Psoas muscle (tissue), 8 donors: Measurements from ENCODE around the gene DAP. TPM values are rescaled to one million over a fixed set of nuclear protein-coding genes. Genes with fewer than 3 reads are reported as not detected.

Source experiments
- ATAC-seq, 4 donors: fragments of 200-7000 bp; cut with Tn5 transposase; one replicate each; pipeline ENCODE4 v1.9.1; 2020; ENCODE audit warnings: moderate library complexity in 3 of 4, mild to moderate bottlenecking in 2 of 4
- DNase-seq, 2 donors: peaks; one replicate each; pipeline ENCODE4 v3.0.0-alpha.2; 2020
- H3K27ac ChIP-seq: fragments of 200-600 bp; one replicate; pipeline ENCODE4 v1.8.0; 2022
- H3K27me3 ChIP-seq, 3 donors: fragments of 200-600 bp in 1 of 3; one replicate each; pipeline versions ENCODE4 v1.6.1 to v1.8.0; 2013 to 2022; ENCODE audit warnings: low read length in 2 of 3, mild to moderate bottlenecking in 2 of 3, moderate library complexity in 1 of 3; ENCODE audit not compliant: insufficient read depth in 3 of 3
- H3K36me3 ChIP-seq, 2 donors: fragments of 200-600 bp in 1 of 2; one replicate each; pipeline versions ENCODE4 v1.6.1 to v1.8.0; 2013 to 2022; ENCODE audit warnings: low read depth in 1 of 2, mild to moderate bottlenecking in 1 of 2, moderate library complexity in 1 of 2; ENCODE audit not compliant: insufficient read depth in 1 of 2
- H3K4me1 ChIP-seq: fragments of 200-600 bp; one replicate; pipeline ENCODE4 v1.8.0; 2022
- H3K4me3 ChIP-seq: fragments of 200-600 bp; one replicate; pipeline ENCODE4 v1.8.0; 2022; ENCODE audit warnings: mild to moderate bottlenecking
- H3K9me3 ChIP-seq: fragments of 200-600 bp; one replicate; pipeline ENCODE4 v1.8.0; 2022
- WGBS, 3 donors: extraction: QIAGEN DNeasy Blood & Tissue Kit; methylation state at CpG; one replicate each; pipeline versions ENCODE4 v1.1.6 to v1.1.7; 2013; 5-methylcytosine and 5-hydroxymethylcytosine counted together
- intact Hi-C, 2 donors: fragments of 100-400 bp; cut with DNase I; formaldehyde crosslinking; loops; one replicate each; pipeline versions ENCODE4 v1.11.0 to v1.14.2; 2022
- polyA plus RNA-seq, 3 donors: library from polyadenylated mRNA; stranded (reverse); fragments of 200-250 nt; gene quantifications; one replicate each; pipeline ENCODE4 v1.2.3, GENCODE V29; 2013
- total RNA-seq, 4 donors: library from RNA; stranded (reverse); fragmentation: NEBNext Ultra II Directional in 2 of 4; extraction: Animal tissue kit (Norgen Biotek cat#: 25700) in 2 of 4; gene quantifications; one replicate each; pipeline versions ENCODE4 v1.2.1 to v1.2.4, GENCODE V29; 2021 to 2023
- TF ChIP-seq, protein P1 (sequence below): fragments of 200-600 bp; IDR thresholded peaks from one replicate; pipeline ENCODE4 v1.8.0; 2022; ENCODE audit warnings: antibody characterized with exemption
- donor health status: healthy with polysubstance abuse.
- donor health status: DM: no; HTN: no; CAD: no; lungs with moderate emphysema.
- donor health status: Bipolar disorder and iron deficiency.
- donor health status: healthy.
- donor health status: DM: yes; HTN: yes; CAD: no.
- donor health status: DM: no; HTN: no; CAD: no.
- donor health status: DM: no; HTN: no; CAD: no.
- donor health status: DM: yes; HTN: yes; CAD: no.

The DAP gene
- total and polyA plus RNA-seq, 7 donors: 3.6 to 8.1 (median 5.1) TPM

DNA sequence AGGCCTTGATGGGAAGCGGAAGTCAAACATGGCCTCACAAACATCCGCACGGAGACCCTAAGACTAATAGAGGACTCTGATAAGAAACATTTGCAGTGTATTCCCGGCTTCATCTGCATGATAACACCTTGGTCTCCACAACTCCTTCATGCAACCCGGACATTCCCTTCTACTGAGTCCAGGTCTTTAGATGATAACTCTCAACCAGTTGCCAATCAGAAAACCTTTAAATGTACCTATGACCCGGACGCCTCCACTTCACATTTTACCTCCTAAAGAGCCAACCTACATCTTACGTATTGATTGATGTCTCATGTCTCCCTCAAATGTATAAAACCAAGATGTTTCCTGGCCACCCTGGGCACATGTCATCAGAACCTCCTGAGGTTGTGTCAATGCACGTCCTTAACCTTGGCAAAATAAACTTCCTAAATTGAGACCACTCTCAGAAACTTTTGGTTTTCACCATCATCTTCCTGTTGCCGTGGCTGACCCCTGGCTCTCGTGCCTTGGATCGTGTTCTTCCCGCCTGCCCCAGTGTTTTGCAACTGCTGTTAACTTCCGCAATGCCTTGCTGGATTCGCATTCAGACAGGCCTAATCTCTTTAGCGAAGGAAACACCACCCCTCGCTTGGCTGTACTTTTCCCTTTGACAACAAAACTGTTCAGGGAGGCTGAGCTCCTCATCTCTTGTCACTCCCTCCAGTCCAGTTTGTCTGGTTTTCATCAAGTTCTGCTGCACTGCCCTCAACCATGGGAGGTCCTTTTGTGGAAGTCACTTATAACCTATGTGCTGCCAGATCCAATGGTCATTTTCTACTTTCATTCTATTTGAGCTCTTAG is 1.1 kb upstream of the DAP start:
- Histone ChIP-seq H3K36me3 (no peaks in the 10 kb centered on the region), H3K4me3 (peak overlapping the region; percentile 77), H3K27ac (peak overlapping the region; percentile 82), H3K4me1 (peaks cover 9% of the 10 kb centered on the region), H3K9me3 (no peaks in the 10 kb centered on the region), H3K27me3 (peaks cover 0 to 5% (median 0%) of the 10 kb centered on the region in 3 donors)
- TF ChIP-seq, protein P1, sequence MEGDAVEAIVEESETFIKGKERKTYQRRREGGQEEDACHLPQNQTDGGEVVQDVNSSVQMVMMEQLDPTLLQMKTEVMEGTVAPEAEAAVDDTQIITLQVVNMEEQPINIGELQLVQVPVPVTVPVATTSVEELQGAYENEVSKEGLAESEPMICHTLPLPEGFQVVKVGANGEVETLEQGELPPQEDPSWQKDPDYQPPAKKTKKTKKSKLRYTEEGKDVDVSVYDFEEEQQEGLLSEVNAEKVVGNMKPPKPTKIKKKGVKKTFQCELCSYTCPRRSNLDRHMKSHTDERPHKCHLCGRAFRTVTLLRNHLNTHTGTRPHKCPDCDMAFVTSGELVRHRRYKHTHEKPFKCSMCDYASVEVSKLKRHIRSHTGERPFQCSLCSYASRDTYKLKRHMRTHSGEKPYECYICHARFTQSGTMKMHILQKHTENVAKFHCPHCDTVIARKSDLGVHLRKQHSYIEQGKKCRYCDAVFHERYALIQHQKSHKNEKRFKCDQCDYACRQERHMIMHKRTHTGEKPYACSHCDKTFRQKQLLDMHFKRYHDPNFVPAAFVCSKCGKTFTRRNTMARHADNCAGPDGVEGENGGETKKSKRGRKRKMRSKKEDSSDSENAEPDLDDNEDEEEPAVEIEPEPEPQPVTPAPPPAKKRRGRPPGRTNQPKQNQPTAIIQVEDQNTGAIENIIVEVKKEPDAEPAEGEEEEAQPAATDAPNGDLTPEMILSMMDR: no peak
- WGBS, 3 donors: 77 to 82% (median 81%) methylated on average over 17 of the region's 17 CpGs
- DNase-seq (peak in 1 of 2 donors; percentile 27), ATAC-seq (no peak)
- intact Hi-C loops: loop anchor here in 1 of 2 donors (10.0 kb wide), 1 partner anchor 307 kb away; no protein-coding TSS in a partner anchor

DNA sequence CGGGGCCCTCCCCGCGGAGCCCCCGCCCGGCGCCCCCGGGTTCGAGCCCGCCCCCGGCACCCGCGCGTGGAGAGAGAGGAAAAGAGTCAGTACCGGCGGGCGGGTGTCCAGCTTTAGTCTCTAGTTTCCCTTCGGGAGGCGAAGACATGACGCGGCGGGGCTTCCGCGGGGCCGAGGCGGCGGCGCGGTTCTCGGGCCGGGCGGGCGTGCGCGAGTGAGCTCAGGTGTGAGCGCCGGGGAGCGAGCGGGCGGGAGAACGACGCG is 181 bp downstream of the DAP start:
- no peak for ATAC-seq
- Histone ChIP-seq H3K36me3 (no peaks in the 10 kb centered on the region), H3K27ac (peak overlapping the region; percentile 63), H3K27me3 (peaks cover 0 to 5% (median 0%) of the 10 kb centered on the region in 3 donors), H3K4me3 (peak overlapping the region; percentile 77), H3K9me3 (no peaks in the 10 kb centered on the region), H3K4me1 (peaks cover 9% of the 10 kb centered on the region)
- intact Hi-C loops: loop anchor here in 1 of 2 donors (10.0 kb wide), 1 partner anchor 306 kb away; no protein-coding TSS in a partner anchor
- 0 to 2% (median 0%) methylated on average over 9 to 42 of the region's 42 CpGs for WGBS, 3 donors
- DNase-seq: no peak
- TF ChIP-seq, protein P1: no peak

DNA sequence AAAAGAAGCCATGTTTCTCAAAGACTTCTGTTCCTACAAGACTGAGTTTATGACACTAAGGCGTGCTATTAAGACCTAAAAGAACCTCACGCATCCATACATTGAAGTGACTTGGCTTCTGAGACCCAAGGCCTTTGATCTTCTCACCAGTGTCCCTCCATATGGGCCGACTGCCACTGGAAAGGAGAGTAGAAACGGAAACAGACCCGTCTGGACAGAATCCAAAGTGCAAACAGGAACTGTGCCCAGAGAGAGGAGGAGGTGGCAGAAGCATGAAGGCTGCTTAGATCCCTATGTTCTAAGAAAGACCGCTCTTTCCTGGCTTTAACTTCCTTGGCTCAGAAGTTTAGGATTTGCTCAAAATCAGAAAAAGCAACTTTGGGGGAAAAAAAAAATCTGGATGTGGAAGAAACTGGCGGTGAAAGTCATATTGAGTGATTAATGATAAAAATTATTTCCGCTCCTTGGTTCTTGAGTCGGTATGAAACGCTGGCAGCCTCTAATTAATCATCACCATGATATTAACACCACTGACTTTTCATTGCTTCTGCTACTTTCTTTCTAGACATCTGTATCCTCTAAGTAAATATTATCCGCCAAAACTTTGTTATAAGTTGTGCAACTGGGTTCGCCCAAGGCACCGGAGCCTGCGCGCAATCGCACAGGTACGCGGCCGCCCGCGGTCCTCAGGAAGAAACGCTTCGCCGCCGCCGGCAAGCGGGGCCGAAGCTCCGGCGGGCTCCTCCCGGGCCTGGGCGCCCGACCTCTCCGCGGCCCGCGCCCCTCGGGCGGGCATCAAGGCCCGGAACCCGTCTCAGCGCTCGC is 726 bp downstream of the DAP start:
- TF ChIP-seq, protein P1: no peak
- Histone ChIP-seq H3K4me3 (peak overlapping the region; percentile 77), H3K9me3 (no peaks in the 10 kb centered on the region), H3K27me3 (peaks cover 0 to 5% (median 0%) of the 10 kb centered on the region in 3 donors), H3K4me1 (peaks cover 9% of the 10 kb centered on the region), H3K27ac (peak overlapping the region; percentile 63), H3K36me3 (no peaks in the 10 kb centered on the region)
- WGBS, 3 donors: 5 to 7% (median 6%) methylated on average over 38 to 43 of the region's 43 CpGs
- ATAC-seq (peak in 3 of 4 donors; percentile 8 to 45 (median 23)), DNase-seq (no peak)
- intact Hi-C loops: loop anchor here in 1 of 2 donors (10.0 kb wide), 1 partner anchor 306 kb away; no protein-coding TSS in a partner anchor

DNA sequence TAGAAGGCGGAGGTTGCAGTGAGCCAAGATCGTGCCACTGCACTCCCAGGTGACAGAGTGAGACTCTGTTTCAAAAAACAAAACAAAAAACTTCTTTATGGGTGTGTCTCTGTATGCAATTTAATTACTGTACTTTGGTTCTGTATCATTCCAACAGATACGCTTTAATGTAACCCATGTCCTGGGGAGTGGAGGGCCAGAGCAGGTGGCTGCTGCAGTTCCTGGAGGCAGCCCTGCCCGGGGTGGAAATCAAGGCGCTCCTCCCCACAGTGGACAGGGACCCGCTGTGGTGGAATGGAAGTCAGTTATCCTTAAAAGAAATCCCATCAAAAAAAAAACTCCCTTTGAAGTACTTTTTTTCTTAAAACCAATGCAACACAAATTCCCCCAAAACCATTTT is 1.9 kb downstream of the DAP start:
- peaks cover 0 to 5% (median 0%) of the 10 kb centered on the region in 3 donors for H3K27me3 ChIP-seq
- no peaks in the 10 kb centered on the region for H3K9me3 ChIP-seq
- DNase-seq (no peak), ATAC-seq (no peak)
- H3K27ac ChIP-seq: no peak overlapping the region
- intact Hi-C loops: no loop called here
- H3K4me1 ChIP-seq: peaks cover 9% of the 10 kb centered on the region
- 87 to 89% (median 89%) methylated on average over 6 of the region's 6 CpGs for WGBS, 3 donors
- no peak overlapping the region for H3K4me3 ChIP-seq
- TF ChIP-seq, protein P1: no peak
- H3K36me3 ChIP-seq: no peaks in the 10 kb centered on the region
